ENCODE data around the gene FMN1.

The FMN1 gene

DNA sequence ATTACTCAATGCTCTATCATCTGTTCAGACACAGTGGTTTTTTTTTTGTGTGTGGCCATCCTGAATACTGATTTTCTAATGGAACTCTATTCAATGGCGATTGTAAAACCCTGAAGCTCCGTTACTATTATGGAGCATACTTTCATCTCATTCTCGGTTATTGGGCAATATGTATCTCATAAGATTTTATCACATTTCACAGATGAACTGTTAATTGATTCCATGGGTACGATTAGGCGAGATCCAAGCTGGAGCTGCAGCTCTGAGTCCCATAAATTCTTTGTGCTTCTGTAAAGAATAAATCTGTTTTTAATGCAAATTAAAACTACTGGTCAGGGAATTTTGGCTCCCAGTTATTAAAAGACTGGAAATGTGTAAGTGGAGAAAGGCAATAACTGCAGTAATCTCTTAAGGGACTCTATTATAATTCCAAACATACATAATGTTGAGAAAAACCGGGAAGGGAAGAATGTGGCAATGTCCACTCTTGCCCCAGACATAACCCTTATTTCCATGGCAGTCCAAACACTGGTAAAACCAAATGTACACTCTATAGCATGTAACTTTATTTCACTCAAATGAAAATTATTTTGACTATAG lies 394.5 kb downstream of the FMN1 start:
- in situ Hi-C loops (cut with MboI; ENCODE audit: low sequenced_read_pairs, unreplicated experiment), result no loop called here
- DNase-seq (ENCODE audit: low spot score), result no peak
- TF ChIP-seq, protein P1, sequence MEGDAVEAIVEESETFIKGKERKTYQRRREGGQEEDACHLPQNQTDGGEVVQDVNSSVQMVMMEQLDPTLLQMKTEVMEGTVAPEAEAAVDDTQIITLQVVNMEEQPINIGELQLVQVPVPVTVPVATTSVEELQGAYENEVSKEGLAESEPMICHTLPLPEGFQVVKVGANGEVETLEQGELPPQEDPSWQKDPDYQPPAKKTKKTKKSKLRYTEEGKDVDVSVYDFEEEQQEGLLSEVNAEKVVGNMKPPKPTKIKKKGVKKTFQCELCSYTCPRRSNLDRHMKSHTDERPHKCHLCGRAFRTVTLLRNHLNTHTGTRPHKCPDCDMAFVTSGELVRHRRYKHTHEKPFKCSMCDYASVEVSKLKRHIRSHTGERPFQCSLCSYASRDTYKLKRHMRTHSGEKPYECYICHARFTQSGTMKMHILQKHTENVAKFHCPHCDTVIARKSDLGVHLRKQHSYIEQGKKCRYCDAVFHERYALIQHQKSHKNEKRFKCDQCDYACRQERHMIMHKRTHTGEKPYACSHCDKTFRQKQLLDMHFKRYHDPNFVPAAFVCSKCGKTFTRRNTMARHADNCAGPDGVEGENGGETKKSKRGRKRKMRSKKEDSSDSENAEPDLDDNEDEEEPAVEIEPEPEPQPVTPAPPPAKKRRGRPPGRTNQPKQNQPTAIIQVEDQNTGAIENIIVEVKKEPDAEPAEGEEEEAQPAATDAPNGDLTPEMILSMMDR (IDR thresholded peaks at IDR 0.05; ENCODE audit: borderline replicate concordance, control extremely low read depth, extremely low read depth, insufficient read depth, missing control alignments), result no peak

DNA sequence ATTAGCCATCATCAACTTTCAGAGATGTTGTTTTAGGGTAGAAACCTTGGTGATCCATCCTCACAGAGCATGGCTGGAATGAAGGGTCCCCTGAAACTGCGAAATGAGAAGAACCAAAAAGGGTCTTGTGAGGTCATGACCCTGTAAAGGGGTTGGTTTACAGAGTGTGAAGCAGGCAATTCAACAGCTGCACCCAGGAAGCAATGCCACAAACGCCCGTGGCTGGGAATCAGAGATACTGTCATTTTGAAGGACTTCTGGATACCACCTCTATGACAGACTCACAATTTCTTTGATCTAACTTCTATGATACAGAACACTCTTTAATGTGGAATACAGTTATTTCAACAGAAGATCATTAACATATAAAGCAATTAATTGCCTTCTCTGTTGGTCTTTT lies 397.7 kb downstream of the FMN1 start:
- TF ChIP-seq, protein P1 (IDR thresholded peaks at IDR 0.05; ENCODE audit: borderline replicate concordance, control extremely low read depth, extremely low read depth, insufficient read depth, missing control alignments), result no peak
- no peak for DNase-seq (ENCODE audit: low spot score)
- in situ Hi-C loops (cut with MboI; ENCODE audit: low sequenced_read_pairs, unreplicated experiment), result no loop called here

DNA sequence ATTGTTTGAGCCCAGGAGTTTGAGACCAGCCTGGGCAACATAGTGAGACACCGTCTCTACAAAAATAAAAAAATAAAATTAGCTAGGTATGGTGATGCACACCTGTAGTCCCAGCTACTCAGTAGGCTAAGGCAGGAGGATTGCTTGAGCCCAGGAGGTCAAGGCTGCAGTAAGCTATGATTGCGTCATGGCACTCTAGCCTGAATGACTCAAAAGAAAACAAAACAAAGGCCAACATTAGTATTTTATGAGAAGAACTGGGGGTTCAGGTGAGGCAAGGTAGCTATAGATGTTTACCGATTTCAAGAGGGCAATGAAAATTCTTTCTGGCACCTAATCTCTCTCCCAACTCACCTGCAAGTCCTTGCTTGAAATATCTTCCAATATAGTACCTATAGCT lies 399.5 kb downstream of the FMN1 start:
- TF ChIP-seq, protein P1 (IDR thresholded peaks at IDR 0.05; ENCODE audit: borderline replicate concordance, control extremely low read depth, extremely low read depth, insufficient read depth, missing control alignments), result no peak
- DNase-seq (ENCODE audit: low spot score), result no peak
- in situ Hi-C loops (cut with MboI; ENCODE audit: low sequenced_read_pairs, unreplicated experiment), result no loop called here

DNA sequence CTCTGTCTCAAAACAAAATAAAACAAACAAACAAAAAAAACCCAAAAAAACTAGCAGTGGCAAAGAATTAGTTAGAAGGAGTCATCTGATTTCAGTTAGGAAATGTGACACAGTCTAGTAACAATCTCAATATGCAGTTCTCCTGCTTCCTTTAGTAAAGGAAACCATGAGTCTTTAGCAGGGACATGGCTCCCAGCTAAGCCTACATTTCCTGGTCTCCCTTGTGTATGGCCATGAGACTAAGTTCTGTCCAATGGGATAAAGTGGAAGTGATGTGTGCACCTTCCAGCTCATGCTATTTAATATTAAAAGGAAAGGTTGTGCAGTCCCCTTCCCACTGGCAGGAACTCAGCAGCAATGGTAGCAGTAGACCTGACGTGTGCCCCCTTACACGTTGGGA lies 402.1 kb downstream of the FMN1 start:
- in situ Hi-C loops (cut with MboI; ENCODE audit: low sequenced_read_pairs, unreplicated experiment), result no loop called here
- TF ChIP-seq, protein P1 (IDR thresholded peaks at IDR 0.05; ENCODE audit: borderline replicate concordance, control extremely low read depth, extremely low read depth, insufficient read depth, missing control alignments), result no peak

DNA sequence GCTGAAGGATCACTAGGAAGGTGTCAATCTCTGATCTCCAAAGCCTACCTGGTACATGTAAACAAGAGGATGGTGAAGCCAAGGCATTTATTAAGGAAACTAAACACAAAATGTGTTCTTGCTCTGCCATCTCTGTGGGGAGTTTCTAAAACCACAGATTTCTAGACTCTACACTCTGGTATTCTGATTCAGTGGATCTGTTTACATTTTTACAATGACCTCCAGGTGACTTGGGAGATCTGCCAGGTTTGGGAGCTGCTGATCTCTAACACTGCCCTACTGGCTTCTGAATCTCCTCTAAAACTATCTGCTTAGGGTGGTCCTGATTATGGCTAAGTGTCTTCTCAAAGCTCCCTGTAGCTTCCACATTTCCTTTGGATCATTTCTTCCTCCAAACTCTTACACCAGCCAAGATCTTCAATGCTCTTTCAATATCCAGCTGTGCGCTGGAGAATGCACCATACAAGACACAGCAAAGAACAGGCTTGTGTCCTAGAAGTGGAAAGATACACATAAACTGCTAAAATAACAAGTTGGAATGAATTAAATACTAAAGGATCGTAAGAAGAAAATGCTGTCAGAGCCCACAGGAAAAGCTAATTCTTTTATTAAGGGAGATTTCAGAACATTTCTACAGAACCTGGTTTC lies 404.0 kb downstream of the FMN1 start:
- DNase-seq (ENCODE audit: low spot score), result no peak
- TF ChIP-seq, protein P1 (IDR thresholded peaks at IDR 0.05; ENCODE audit: borderline replicate concordance, control extremely low read depth, extremely low read depth, insufficient read depth, missing control alignments), result no peak
- in situ Hi-C loops (cut with MboI; ENCODE audit: low sequenced_read_pairs, unreplicated experiment), result no loop called here

More for the DNA sequence above, 402.1 kb downstream of the FMN1 start:
- no peak for DNase-seq (ENCODE audit: low spot score)

DNA sequence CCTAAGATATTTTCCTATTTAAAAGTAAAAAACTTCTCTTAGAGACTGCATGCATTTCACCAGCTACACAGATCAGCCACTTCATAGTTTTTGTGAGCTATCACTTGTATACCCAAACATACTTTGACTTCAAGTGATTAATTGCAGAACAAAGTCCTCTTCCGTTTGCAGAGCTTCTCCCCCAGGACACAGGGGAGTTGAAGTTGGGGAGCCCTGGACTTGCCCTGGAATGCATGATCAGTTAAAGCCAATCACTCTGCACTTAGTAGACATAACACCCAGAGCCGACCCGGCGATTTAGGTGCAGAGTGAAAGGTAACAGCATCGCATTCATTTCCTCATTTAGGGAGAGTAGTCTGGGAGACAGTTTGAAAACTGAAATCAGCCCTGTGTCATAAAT lies 406.6 kb downstream of the FMN1 start:
- in situ Hi-C loops (cut with MboI; ENCODE audit: low sequenced_read_pairs, unreplicated experiment), result no loop called here
- DNase-seq (ENCODE audit: low spot score), result no peak
- TF ChIP-seq, protein P1 (IDR thresholded peaks at IDR 0.05; ENCODE audit: borderline replicate concordance, control extremely low read depth, extremely low read depth, insufficient read depth, missing control alignments), result no peak
